Brain microvascular endothelial cell (primary cell): ENCODE measurements around the gene TUBA3D.
A peak's percentile ranks its signal among the peaks of the same experiment; 100 is the strongest.
"Not testable (repeated sequence)": the region's sequence is repeated elsewhere in the genome, so short reads cannot be mapped to it uniquely, and the experiment has no call there.

Source experiments
- DNase-seq: peaks from one replicate; pipeline ENCODE4 v3.0.0-alpha.2; 2020
- H3K27ac ChIP-seq: fragments of 250-450 bp; sonication (Bioruptor Pico); 2 replicates; pipeline ENCODE4 v1.5.1; 2020; ENCODE audit warnings: mild to moderate bottlenecking, moderate library complexity
- H3K27me3 ChIP-seq: fragments of 250-450 bp; sonication (Bioruptor Pico); replicated peaks from 2 replicates; pipeline ENCODE4 v1.5.1; 2020; ENCODE audit warnings: mild to moderate bottlenecking
- H3K36me3 ChIP-seq: fragments of 250-450 bp; sonication (Bioruptor Pico); replicated peaks from 2 replicates; pipeline ENCODE4 v1.5.1; 2020; ENCODE audit warnings: mild to moderate bottlenecking
- H3K4me3 ChIP-seq: 2 replicates; pipeline ENCODE4 v1.5.1; 2011; ENCODE audit warnings: low read depth, mild to moderate bottlenecking, control low read depth, low read length, moderate library complexity
- CTCF ChIP-seq: IDR thresholded peaks from 2 replicates; pipeline ENCODE4 v1.5.1; 2011; ENCODE audit warnings: low read depth, mild to moderate bottlenecking, moderate library complexity, low read length, control low read depth, inconsistent platforms; ENCODE audit errors: missing control alignments
- in situ Hi-C: cut with HindIII; loops from 2 replicates; pipeline ENCODE4 v1.10.0; 2017; ENCODE audit warnings: low sequenced_read_pairs, low pct_ligation_motif_present

TUBA3D gene

GRCh38 chr2:131516621-131517020, 40.7 kb downstream of the TUBA3D start:
- H3K36me3 ChIP-seq, H3K27me3 ChIP-seq, in situ Hi-C loops, H3K4me3 ChIP-seq, DNase-seq, H3K27ac ChIP-seq: not testable (repeated sequence)
- peak; percentile 59 for TF ChIP-seq CTCF

GRCh38 chr2:131517106-131517831, 41.4 kb downstream of the TUBA3D start:
- Histone ChIP-seq H3K27ac (no peak overlapping the region), H3K27me3 (no peaks in the 10 kb centered on the region), H3K36me3 (no peaks in the 10 kb centered on the region), H3K4me3 (no peak overlapping the region)
- TF ChIP-seq CTCF = no peak
- DNase-seq = no peak
- in situ Hi-C loops = no loop called here

GRCh38 chr2:131517856-131518255, 41.9 kb downstream of the TUBA3D start:
- in situ Hi-C loops, DNase-seq, H3K27ac ChIP-seq, H3K36me3 ChIP-seq, H3K4me3 ChIP-seq, H3K27me3 ChIP-seq: not testable (repeated sequence)

- H3K36me3 ChIP-seq, in situ Hi-C loops, H3K4me3 ChIP-seq, H3K27me3 ChIP-seq, H3K27ac ChIP-seq, DNase-seq: not testable (repeated sequence)
Measured at GRCh38 chr2:131518531-131518930, 42.6 kb downstream of the TUBA3D start.

GRCh38 chr2:131519466-131519865, 43.5 kb downstream of the TUBA3D start:
- Histone ChIP-seq H3K27ac (no peak overlapping the region), H3K27me3 (no peaks in the 10 kb centered on the region), H3K4me3 (no peak overlapping the region), H3K36me3 (no peaks in the 10 kb centered on the region)
- no peak for DNase-seq
- in situ Hi-C loops = no loop called here
- TF ChIP-seq CTCF = no peak

- H3K4me3 ChIP-seq, H3K27me3 ChIP-seq, H3K36me3 ChIP-seq, DNase-seq, H3K27ac ChIP-seq, in situ Hi-C loops: not testable (repeated sequence)
Measured at GRCh38 chr2:131519871-131520470, 44.1 kb downstream of the TUBA3D start.

- TF ChIP-seq CTCF = no peak
- Histone ChIP-seq H3K36me3 (no peaks in the 10 kb centered on the region), H3K27me3 (no peaks in the 10 kb centered on the region), H3K4me3 (no peak overlapping the region), H3K27ac (no peak overlapping the region)
- in situ Hi-C loops = no loop called here
- no peak for DNase-seq
Measured at GRCh38 chr2:131520526-131520925, 44.6 kb downstream of the TUBA3D start.

- H3K36me3 ChIP-seq, DNase-seq, in situ Hi-C loops, H3K4me3 ChIP-seq, H3K27ac ChIP-seq, H3K27me3 ChIP-seq: not testable (repeated sequence)
Measured at GRCh38 chr2:131521524-131521923, 45.6 kb downstream of the TUBA3D start.
